Retinal pigment epithelial cell (primary cell): Measurements from ENCODE around the gene F13A1.
A peak's percentile ranks its signal among the peaks of the same experiment; 100 is the strongest.

Source experiments
- DNase-seq: peaks from one replicate; pipeline ENCODE4 v3.0.0-alpha.2; 2010; ENCODE audit warnings: low read depth
- H3K4me3 ChIP-seq: 2 replicates; pipeline ENCODE4 v1.5.1; 2011; ENCODE audit warnings: mild to moderate bottlenecking, low read length, control low read depth, moderate library complexity
- CTCF ChIP-seq: conservative IDR thresholded peaks from 2 replicates; pipeline ENCODE4 v1.5.1; 2011; ENCODE audit warnings: low read depth, low read length, control low read depth, inconsistent platforms

The F13A1 gene

DNA sequence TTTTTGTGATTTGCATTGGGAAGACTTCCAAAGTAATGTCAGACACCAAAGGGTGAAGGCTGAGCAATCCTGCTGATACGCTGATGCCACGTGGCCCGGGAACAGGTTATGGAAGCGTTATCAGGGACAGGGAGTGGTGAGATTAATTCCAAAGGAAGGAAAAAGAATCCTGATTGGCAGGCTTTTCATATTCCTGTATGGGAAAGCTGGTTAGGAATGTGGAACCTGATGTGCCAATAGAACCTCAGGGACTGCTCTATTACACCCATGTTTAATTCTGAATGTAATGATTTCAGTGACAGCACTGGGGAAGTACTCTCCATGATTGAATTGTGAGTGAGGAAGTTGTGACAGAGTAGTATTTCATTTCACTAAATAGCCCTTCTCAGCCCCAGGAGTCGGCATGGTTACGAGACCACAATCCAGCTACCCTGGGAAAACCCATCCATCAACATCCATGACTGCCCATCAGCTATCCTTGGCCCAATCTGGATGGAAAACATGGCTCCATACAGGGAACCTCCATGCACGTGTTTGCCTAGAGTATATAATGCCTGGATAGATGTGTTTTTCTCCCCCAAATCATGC lies 49.4 kb downstream of the F13A1 start:
- no peak for TF ChIP-seq CTCF
- no peak overlapping the region for H3K4me3 ChIP-seq
- DNase-seq: no peak

DNA sequence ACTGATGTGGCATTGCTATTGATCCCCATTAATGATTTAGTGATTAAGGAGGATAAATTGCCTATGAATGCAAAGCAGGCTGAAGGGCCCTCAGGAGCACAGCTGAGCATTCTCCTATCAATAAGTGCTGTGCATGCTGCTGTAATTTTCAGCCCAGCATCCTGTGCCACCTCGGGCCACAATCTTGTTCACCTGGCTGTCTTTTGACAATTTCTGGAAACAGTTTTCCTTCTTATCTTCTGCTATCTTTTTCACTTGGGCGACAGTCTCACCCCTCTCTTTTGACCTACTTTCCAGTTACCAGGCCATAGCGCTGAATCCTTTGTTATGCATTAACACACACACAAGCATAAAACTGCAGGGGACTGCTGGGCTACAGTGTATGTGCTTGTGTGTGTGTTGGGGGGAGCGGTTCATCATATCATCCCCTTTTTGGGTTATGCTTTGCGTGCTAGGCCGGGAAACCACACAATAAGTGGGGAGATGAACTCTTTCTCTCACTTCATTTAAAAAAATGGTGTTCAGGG lies 60.2 kb downstream of the F13A1 start:
- no peak for TF ChIP-seq CTCF
- no peak overlapping the region for H3K4me3 ChIP-seq
- no peak for DNase-seq

DNA sequence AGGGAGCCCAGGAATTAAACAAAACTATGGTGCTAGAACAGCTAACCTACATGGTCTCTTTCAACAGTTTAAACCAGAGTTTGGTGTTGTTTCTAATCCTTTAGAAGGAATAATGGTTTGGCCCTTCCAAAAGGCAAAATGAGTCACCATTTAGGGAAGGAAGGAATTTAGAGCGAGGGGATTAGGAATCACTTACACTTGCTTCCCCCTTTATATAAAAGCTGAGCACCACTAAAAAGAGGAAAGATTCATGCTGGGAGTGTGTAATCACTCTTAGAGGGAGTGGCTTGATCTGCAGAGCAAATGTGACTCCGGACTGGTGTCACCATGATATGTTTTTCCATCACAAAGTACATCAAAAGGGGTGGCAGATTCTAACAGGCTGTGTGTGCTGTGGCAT lies 63.6 kb downstream of the F13A1 start:
- DNase-seq: peak; percentile 24
- H3K4me3 ChIP-seq: no peak overlapping the region
- TF ChIP-seq CTCF: no peak

DNA sequence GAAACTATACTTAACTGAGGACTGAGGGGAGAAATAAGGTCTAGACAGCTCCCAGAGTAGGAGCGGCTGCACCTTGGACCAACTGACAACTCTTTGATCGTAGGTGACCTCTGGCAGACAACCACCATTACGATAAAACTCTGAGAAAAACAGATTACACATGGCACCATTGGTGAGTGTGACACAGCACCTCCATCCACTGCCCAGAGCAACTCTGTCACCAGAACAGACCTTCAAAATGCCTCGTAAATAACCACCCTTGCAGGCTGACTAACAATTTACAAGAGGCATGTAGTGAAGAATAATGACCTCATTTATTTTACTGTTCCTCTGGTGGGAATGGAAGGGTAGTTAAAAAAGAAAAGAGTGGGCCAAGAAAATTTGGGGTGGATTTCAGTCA lies 64.2 kb downstream of the F13A1 start:
- DNase-seq: no peak
- H3K4me3 ChIP-seq: no peak overlapping the region

DNA sequence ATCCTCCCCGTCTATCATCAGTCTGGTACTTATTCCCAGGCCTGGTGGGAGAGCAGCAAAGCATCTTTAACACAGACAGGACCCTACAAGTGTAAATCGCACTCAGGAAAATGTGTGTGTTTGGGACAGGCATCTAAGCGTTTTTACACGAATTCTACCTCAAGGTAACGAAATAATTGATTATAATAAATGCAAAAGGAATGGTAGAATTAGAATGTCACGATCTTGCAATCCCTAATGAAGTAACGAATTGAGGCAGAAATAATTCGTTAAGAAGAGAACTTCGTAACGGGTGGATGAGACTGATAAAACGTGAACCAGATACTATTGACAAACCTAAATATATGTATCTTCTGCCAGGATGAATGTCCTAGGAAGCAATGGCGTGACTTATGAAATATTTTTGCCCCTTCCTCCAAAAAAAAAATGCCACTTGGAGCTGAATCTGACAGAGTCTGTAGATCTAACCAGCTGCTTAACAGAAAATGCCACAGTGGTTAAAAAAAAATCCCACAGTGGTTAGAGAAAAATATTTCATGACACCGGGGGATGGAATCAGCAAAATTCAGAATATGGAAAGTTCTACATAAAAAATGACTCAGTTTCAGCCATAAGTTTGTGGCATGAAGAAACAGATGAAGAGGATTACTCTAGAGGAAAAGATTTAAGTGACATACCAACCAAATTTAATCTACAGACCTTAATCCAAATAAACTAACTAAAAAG lies 68.7 kb downstream of the F13A1 start:
- H3K4me3 ChIP-seq: no peak overlapping the region
- no peak for DNase-seq

More for the DNA sequence above, 64.2 kb downstream of the F13A1 start:
- no peak for TF ChIP-seq CTCF

GRCh38 chr6:6248651-6249050 lies 71.8 kb downstream of the F13A1 start:
- no peak for DNase-seq
- no peak for TF ChIP-seq CTCF
- no peak overlapping the region for H3K4me3 ChIP-seq

More for the DNA sequence above, 68.7 kb downstream of the F13A1 start:
- TF ChIP-seq CTCF: no peak

GRCh38 chr6:6246544-6246943 lies 73.9 kb downstream of the F13A1 start:
- no peak for DNase-seq
- H3K4me3 ChIP-seq: no peak overlapping the region
- no peak for TF ChIP-seq CTCF
